Measurements from ENCODE around the gene ESYT2. TPM values are rescaled to one million over a fixed set of nuclear protein-coding genes. Genes with fewer than 3 reads are reported as not detected.

Gene ESYT2
- total and polyA plus RNA-seq, 9 of the 15 experiments (the other 6 are each of a cell fraction or from before 2014, with no cell fraction given) = 5.8 to 86.9 (median 64.7) TPM

DNA sequence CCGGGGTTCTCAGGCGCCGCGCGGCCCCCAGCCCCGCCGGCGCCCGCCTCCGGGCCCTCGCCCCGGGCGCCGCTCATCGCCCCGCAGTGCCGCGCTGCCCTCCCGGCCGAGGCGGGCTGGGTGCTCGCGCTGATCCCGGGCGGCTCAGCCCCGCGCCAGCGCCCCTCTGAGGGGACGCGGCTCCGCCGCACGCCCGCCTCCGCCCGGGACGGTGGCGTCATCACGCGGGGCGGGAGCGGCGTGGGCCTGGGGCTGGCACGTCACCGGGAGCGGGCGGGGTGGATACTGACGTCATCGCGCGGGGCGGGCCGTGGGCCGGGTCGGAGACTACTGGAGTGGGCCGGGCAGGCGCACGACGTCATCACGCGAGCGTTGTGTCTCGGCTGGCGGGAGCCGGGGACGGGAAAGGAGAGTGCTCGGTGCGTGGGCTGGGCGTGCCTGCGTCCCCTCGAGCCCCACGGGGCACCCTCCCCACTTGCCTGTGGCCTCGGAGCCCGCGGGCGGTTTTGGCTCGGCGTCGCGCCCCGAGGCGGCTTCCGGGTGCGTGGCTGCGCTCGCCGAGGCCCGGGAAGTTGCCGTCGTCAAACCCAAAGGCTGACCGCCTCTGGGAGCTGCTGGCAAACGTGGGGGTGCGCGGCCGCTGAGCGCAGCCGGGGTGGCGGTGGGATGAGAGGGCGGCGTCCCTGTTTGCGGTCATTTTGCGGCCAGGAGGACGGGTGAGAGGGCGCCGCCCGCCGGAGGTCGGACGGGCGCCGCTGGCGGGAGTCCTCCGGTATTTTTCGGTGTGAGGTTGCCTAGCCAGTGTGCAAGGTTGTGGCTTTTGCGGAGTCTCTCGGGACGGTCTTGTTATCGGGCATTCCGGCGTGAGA lies at the start of gene ESYT2 (continued):
- TF ChIP-seq, protein P1, sequence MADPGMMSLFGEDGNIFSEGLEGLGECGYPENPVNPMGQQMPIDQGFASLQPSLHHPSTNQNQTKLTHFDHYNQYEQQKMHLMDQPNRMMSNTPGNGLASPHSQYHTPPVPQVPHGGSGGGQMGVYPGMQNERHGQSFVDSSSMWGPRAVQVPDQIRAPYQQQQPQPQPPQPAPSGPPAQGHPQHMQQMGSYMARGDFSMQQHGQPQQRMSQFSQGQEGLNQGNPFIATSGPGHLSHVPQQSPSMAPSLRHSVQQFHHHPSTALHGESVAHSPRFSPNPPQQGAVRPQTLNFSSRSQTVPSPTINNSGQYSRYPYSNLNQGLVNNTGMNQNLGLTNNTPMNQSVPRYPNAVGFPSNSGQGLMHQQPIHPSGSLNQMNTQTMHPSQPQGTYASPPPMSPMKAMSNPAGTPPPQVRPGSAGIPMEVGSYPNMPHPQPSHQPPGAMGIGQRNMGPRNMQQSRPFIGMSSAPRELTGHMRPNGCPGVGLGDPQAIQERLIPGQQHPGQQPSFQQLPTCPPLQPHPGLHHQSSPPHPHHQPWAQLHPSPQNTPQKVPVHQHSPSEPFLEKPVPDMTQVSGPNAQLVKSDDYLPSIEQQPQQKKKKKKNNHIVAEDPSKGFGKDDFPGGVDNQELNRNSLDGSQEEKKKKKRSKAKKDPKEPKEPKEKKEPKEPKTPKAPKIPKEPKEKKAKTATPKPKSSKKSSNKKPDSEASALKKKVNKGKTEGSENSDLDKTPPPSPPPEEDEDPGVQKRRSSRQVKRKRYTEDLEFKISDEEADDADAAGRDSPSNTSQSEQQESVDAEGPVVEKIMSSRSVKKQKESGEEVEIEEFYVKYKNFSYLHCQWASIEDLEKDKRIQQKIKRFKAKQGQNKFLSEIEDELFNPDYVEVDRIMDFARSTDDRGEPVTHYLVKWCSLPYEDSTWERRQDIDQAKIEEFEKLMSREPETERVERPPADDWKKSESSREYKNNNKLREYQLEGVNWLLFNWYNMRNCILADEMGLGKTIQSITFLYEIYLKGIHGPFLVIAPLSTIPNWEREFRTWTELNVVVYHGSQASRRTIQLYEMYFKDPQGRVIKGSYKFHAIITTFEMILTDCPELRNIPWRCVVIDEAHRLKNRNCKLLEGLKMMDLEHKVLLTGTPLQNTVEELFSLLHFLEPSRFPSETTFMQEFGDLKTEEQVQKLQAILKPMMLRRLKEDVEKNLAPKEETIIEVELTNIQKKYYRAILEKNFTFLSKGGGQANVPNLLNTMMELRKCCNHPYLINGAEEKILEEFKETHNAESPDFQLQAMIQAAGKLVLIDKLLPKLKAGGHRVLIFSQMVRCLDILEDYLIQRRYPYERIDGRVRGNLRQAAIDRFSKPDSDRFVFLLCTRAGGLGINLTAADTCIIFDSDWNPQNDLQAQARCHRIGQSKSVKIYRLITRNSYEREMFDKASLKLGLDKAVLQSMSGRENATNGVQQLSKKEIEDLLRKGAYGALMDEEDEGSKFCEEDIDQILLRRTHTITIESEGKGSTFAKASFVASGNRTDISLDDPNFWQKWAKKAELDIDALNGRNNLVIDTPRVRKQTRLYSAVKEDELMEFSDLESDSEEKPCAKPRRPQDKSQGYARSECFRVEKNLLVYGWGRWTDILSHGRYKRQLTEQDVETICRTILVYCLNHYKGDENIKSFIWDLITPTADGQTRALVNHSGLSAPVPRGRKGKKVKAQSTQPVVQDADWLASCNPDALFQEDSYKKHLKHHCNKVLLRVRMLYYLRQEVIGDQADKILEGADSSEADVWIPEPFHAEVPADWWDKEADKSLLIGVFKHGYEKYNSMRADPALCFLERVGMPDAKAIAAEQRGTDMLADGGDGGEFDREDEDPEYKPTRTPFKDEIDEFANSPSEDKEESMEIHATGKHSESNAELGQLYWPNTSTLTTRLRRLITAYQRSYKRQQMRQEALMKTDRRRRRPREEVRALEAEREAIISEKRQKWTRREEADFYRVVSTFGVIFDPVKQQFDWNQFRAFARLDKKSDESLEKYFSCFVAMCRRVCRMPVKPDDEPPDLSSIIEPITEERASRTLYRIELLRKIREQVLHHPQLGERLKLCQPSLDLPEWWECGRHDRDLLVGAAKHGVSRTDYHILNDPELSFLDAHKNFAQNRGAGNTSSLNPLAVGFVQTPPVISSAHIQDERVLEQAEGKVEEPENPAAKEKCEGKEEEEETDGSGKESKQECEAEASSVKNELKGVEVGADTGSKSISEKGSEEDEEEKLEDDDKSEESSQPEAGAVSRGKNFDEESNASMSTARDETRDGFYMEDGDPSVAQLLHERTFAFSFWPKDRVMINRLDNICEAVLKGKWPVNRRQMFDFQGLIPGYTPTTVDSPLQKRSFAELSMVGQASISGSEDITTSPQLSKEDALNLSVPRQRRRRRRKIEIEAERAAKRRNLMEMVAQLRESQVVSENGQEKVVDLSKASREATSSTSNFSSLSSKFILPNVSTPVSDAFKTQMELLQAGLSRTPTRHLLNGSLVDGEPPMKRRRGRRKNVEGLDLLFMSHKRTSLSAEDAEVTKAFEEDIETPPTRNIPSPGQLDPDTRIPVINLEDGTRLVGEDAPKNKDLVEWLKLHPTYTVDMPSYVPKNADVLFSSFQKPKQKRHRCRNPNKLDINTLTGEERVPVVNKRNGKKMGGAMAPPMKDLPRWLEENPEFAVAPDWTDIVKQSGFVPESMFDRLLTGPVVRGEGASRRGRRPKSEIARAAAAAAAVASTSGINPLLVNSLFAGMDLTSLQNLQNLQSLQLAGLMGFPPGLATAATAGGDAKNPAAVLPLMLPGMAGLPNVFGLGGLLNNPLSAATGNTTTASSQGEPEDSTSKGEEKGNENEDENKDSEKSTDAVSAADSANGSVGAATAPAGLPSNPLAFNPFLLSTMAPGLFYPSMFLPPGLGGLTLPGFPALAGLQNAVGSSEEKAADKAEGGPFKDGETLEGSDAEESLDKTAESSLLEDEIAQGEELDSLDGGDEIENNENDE (IDR thresholded peaks at IDR 0.05; ENCODE audit: low read depth, low read length) = no peak
- TF ChIP-seq TAL1 (IDR thresholded peaks at IDR 0.05) (no peak), FUS (optimal IDR thresholded peaks at IDR 0.05; ENCODE audit: low read depth, low read length) (peak; percentile 84), KAT2B (IDR thresholded peaks at IDR 0.05; ENCODE audit: low read depth, low read length) (peak; percentile 26), ZBTB1 (CRISPR knock-in tag; IDR thresholded peaks at IDR 0.05; ENCODE audit: borderline replicate concordance, low read depth) (peak; percentile 100), TRIM24 (IDR thresholded peaks at IDR 0.05) (peak in 1 of 2 experiments; percentile 71; a peak in 2 of 4 replicates), SMARCE1 (IDR thresholded peaks at IDR 0.05) (peak; percentile 86), ESRRB (CRISPR knock-in tag; IDR thresholded peaks at IDR 0.05; ENCODE audit: borderline replicate concordance) (no peak)
- TF ChIP-seq, protein P2, sequence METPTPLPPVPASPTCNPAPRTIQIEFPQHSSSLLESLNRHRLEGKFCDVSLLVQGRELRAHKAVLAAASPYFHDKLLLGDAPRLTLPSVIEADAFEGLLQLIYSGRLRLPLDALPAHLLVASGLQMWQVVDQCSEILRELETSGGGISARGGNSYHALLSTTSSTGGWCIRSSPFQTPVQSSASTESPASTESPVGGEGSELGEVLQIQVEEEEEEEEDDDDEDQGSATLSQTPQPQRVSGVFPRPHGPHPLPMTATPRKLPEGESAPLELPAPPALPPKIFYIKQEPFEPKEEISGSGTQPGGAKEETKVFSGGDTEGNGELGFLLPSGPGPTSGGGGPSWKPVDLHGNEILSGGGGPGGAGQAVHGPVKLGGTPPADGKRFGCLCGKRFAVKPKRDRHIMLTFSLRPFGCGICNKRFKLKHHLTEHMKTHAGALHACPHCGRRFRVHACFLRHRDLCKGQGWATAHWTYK (CRISPR knock-in tag; IDR thresholded peaks at IDR 0.05) = peak; percentile 88
- TF ChIP-seq, protein P3, sequence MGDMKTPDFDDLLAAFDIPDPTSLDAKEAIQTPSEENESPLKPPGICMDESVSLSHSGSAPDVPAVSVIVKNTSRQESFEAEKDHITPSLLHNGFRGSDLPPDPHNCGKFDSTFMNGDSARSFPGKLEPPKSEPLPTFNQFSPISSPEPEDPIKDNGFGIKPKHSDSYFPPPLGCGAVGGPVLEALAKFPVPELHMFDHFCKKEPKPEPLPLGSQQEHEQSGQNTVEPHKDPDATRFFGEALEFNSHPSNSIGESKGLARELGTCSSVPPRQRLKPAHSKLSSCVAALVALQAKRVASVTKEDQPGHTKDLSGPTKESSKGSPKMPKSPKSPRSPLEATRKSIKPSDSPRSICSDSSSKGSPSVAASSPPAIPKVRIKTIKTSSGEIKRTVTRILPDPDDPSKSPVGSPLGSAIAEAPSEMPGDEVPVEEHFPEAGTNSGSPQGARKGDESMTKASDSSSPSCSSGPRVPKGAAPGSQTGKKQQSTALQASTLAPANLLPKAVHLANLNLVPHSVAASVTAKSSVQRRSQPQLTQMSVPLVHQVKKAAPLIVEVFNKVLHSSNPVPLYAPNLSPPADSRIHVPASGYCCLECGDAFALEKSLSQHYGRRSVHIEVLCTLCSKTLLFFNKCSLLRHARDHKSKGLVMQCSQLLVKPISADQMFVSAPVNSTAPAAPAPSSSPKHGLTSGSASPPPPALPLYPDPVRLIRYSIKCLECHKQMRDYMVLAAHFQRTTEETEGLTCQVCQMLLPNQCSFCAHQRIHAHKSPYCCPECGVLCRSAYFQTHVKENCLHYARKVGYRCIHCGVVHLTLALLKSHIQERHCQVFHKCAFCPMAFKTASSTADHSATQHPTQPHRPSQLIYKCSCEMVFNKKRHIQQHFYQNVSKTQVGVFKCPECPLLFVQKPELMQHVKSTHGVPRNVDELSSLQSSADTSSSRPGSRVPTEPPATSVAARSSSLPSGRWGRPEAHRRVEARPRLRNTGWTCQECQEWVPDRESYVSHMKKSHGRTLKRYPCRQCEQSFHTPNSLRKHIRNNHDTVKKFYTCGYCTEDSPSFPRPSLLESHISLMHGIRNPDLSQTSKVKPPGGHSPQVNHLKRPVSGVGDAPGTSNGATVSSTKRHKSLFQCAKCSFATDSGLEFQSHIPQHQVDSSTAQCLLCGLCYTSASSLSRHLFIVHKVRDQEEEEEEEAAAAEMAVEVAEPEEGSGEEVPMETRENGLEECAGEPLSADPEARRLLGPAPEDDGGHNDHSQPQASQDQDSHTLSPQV (IDR thresholded peaks at IDR 0.05) = peak; percentile 85

All from K562 (cell line).